Natural killer cell (primary cell): Measurements from ENCODE around the gene ATP8A1. TPM values are rescaled to one million over a fixed set of nuclear protein-coding genes. Genes with fewer than 3 reads are reported as not detected.

ENCODE experiments used
- ATAC-seq, 3 donors: fragments of 150-1000 bp in 2 of 3; fragments of 200-7000 bp in 1 of 3; cut with Tn5 transposase; 1 replicate in 1 of 3; 2 replicates in 2 of 3; pipeline ENCODE4 v1.10.0; 2021; ENCODE audit warnings: mild to moderate bottlenecking in 2 of 3, moderate library complexity in 2 of 3
- DNase-seq, 2 donors: peaks; one replicate each; pipeline versions ENCODE4 v3.0.0 to v3.0.0-alpha.2; 2013 to 2021; ENCODE audit warnings: mixed read lengths in 1 of 2
- H3K27ac ChIP-seq: one replicate; pipeline ENCODE4 v1.5.1; 2013; ENCODE audit warnings: mild to moderate bottlenecking, low read length
- H3K27me3 ChIP-seq: one replicate; pipeline ENCODE4 v1.6.1; 2013; ENCODE audit warnings: low read length; ENCODE audit not compliant: control insufficient read depth, insufficient read depth
- H3K36me3 ChIP-seq: one replicate; pipeline ENCODE4 v1.6.1; 2013; ENCODE audit warnings: low read length; ENCODE audit not compliant: control insufficient read depth, insufficient read depth
- H3K4me1 ChIP-seq: one replicate; pipeline ENCODE4 v1.6.1; 2013; ENCODE audit warnings: low read length; ENCODE audit not compliant: control insufficient read depth, insufficient read depth
- H3K4me3 ChIP-seq: one replicate; pipeline ENCODE4 v1.5.1; 2013; ENCODE audit warnings: low read length
- H3K9me3 ChIP-seq: one replicate; pipeline ENCODE4 v1.6.1; 2013; ENCODE audit warnings: low read length; ENCODE audit not compliant: control insufficient read depth, insufficient read depth
- H3K27ac Mint-ChIP-seq, 2 donors: one replicate each; pipeline ENCODE4 v1.8.0; 2022; ENCODE audit warnings: mild to moderate bottlenecking in 2 of 2, mixed read lengths in 2 of 2, moderate library complexity in 1 of 2
- H3K27me3 Mint-ChIP-seq, 2 donors: one replicate each; pipeline ENCODE4 v1.8.0; 2022; ENCODE audit warnings: low read depth in 2 of 2, mixed read lengths in 2 of 2
- H3K36me3 Mint-ChIP-seq: one replicate; pipeline ENCODE4 v1.8.0; 2022; ENCODE audit warnings: mixed read lengths
- H3K4me1 Mint-ChIP-seq, 2 donors: one replicate each; pipeline ENCODE4 v1.8.0; 2022; ENCODE audit warnings: mixed read lengths in 2 of 2
- H3K4me3 Mint-ChIP-seq: one replicate; pipeline ENCODE4 v1.8.0; 2022; ENCODE audit warnings: mild to moderate bottlenecking, moderate library complexity, mixed read lengths
- H3K9me3 Mint-ChIP-seq, 2 donors: one replicate each; pipeline ENCODE4 v1.8.0; 2022; ENCODE audit warnings: mixed read lengths in 2 of 2
- CTCF ChIP-seq: fragments of 200-600 bp; IDR thresholded peaks from one replicate; pipeline ENCODE4 v1.8.0; 2022; ENCODE audit warnings: antibody characterized with exemption
- WGBS: methylation state at CpG from one replicate; pipeline ENCODE4 v1.1.7; 2013; ENCODE audit warnings: missing lambda C conversion rate; ENCODE audit not compliant: insufficient coverage; 5-methylcytosine and 5-hydroxymethylcytosine counted together
- intact Hi-C: fragments of 100-400 bp; cut with micrococcal nuclease; formaldehyde crosslinking; loops from one replicate; pipeline ENCODE4 v1.14.2; 2022
- total RNA-seq, 4 donors: library from RNA; stranded (reverse); fragments of 120-200 nt in 1 of 4; gene quantifications; one replicate each; pipeline versions ENCODE4 v1.2.3 to v1.2.4, GENCODE V29; 2013 to 2022

ATP8A1 gene
- total RNA-seq, 3 donors from 2014 or later (not counting 1 experiment from before 2014, with no cell fraction given), result 84.8 to 156 (median 147) TPM

GRCh38 chr4:42512226-42512625, 144.7 kb downstream of the ATP8A1 start:
- peaks cover 16% of the 10 kb centered on the region for H3K36me3 ChIP-seq
- Mint-ChIP-seq H3K4me3 (no peak overlapping the region), H3K9me3 (no peaks in the 10 kb centered on the region), H3K4me1 (peaks cover 0 to 4% of the 10 kb centered on the region in 2 donors), H3K36me3 (peaks cover 7% of the 10 kb centered on the region), H3K27me3 (no peaks in the 10 kb centered on the region), H3K27ac (peak overlapping the region in 1 of 2 donors; percentile 44)
- no peak overlapping the region for H3K4me3 ChIP-seq
- 95% methylated on average over 3 of the region's 3 CpGs for WGBS
- DNase-seq, result no peak
- H3K27me3 ChIP-seq, result no peaks in the 10 kb centered on the region
- H3K4me1 ChIP-seq, result no peaks in the 10 kb centered on the region
- no peak for TF ChIP-seq CTCF
- no peak overlapping the region for H3K27ac ChIP-seq
- ATAC-seq, result no peak
- intact Hi-C loops, result no loop called here
- H3K9me3 ChIP-seq, result no peaks in the 10 kb centered on the region

GRCh38 chr4:42510225-42510624, 146.7 kb downstream of the ATP8A1 start:
- intact Hi-C loops, result no loop called here
- no peaks in the 10 kb centered on the region for H3K9me3 Mint-ChIP-seq
- ATAC-seq (no peak), DNase-seq (no peak)
- H3K36me3 ChIP-seq, result peaks cover 34% of the 10 kb centered on the region
- TF ChIP-seq CTCF, result no peak
- no peaks in the 10 kb centered on the region for H3K9me3 ChIP-seq
- no peaks in the 10 kb centered on the region for H3K27me3 Mint-ChIP-seq
- H3K36me3 Mint-ChIP-seq, result peaks cover 8% of the 10 kb centered on the region
- peak overlapping the region in 1 of 2 donors; percentile 2 for H3K27ac Mint-ChIP-seq
- no peak overlapping the region for H3K4me3 Mint-ChIP-seq
- H3K4me3 ChIP-seq, result no peak overlapping the region
- H3K27me3 ChIP-seq, result no peaks in the 10 kb centered on the region
- no peaks in the 10 kb centered on the region for H3K4me1 Mint-ChIP-seq
- H3K4me1 ChIP-seq, result no peaks in the 10 kb centered on the region
- H3K27ac ChIP-seq, result no peak overlapping the region

GRCh38 chr4:42501624-42502401, 155.1 kb downstream of the ATP8A1 start:
- Mint-ChIP-seq H3K36me3 (peaks cover 13% of the 10 kb centered on the region), H3K27me3 (no peaks in the 10 kb centered on the region), H3K27ac (no peak overlapping the region), H3K4me3 (no peak overlapping the region), H3K9me3 (no peaks in the 10 kb centered on the region), H3K4me1 (no peaks in the 10 kb centered on the region)
- intact Hi-C loops, result no loop called here
- no peak for TF ChIP-seq CTCF
- Histone ChIP-seq H3K4me3 (no peak overlapping the region), H3K4me1 (no peaks in the 10 kb centered on the region), H3K9me3 (no peaks in the 10 kb centered on the region), H3K27me3 (no peaks in the 10 kb centered on the region), H3K27ac (no peak overlapping the region), H3K36me3 (peaks cover 56% of the 10 kb centered on the region)
- DNase-seq, result no peak
- ATAC-seq, result no peak
- 97% methylated on average over 6 of the region's 6 CpGs for WGBS

- Histone ChIP-seq H3K27me3 (no peaks in the 10 kb centered on the region), H3K4me3 (no peak overlapping the region), H3K27ac (no peak overlapping the region), H3K9me3 (no peaks in the 10 kb centered on the region), H3K36me3 (peaks cover 29% of the 10 kb centered on the region), H3K4me1 (no peaks in the 10 kb centered on the region)
- TF ChIP-seq CTCF, result no peak
- Mint-ChIP-seq H3K27ac (no peak overlapping the region), H3K4me1 (no peaks in the 10 kb centered on the region), H3K9me3 (no peaks in the 10 kb centered on the region), H3K4me3 (no peak overlapping the region), H3K27me3 (no peaks in the 10 kb centered on the region), H3K36me3 (no peaks in the 10 kb centered on the region)
- DNase-seq, result no peak
- intact Hi-C loops, result no loop called here
- WGBS, result 94% methylated on average over 2 of the region's 2 CpGs
- no peak for ATAC-seq
These were observed 158.9 kb downstream of the ATP8A1 start for GRCh38 chr4:42498040-42498439.
